GM12878 (cell line): Measurements from ENCODE around the gene SCN5A. TPM values are rescaled to one million over a fixed set of nuclear protein-coding genes. Genes with fewer than 3 reads are reported as not detected.

ENCODE experiments used
- ATAC-seq: fragments of 200-7000 bp; cut with Tn5 transposase; 3 replicates; pipeline ENCODE4 v1.9.1; 2020; ENCODE audit warnings: mild to moderate bottlenecking, moderate library complexity
- BruUV-seq: library from RNA; stranded (reverse); fragments of 400-500 nt; replicated peaks from 2 replicates; lab custom pipeline; 2021; lab: Mats Ljungman, UMichigan
- CTCF ChIA-PET: fragments of 300-600 bp; sonication (Branson Sonifier 250); formaldehyde crosslinking; extraction: SDS; loops from one replicate; lab custom pipeline; 2021; ENCODE audit warnings: inconsistent platforms; lab: Yijun Ruan, JAX
- POLR2A ChIA-PET: fragments of 350-600 bp; formaldehyde crosslinking; extraction: SDS; loops from one replicate; lab custom pipeline; 2021; ENCODE audit warnings: inconsistent platforms; lab: Charles Lee
- RAD21 ChIA-PET: fragments of 300-600 bp; sonication (Branson Sonifier 250); formaldehyde crosslinking; loops from one replicate; lab custom pipeline; 2023; ENCODE audit warnings: antibody characterized with exemption; ENCODE audit not compliant: unreplicated experiment; lab: Charles Lee
- SMC1A ChIA-PET: fragments of 300-600 bp; sonication (Branson Sonifier 250); formaldehyde crosslinking; loops from one replicate; lab custom pipeline; 2023; ENCODE audit not compliant: unreplicated experiment, uncharacterized antibody; lab: Charles Lee
- DNase-seq: peaks from one replicate; pipeline ENCODE4 v3.0.0-alpha.2; 2011; ENCODE audit warnings: low read depth, low spot score
- FAIRE-seq: peaks from 3 replicates; lab custom pipeline; 2011; peaks lifted over from hg19 to GRCh38; lab: Jason Lieb, UNC
- H2AFZ ChIP-seq: 2 replicates; pipeline ENCODE4 v1.6.0; 2011; ENCODE audit warnings: low read depth, low read length, control low read depth; ENCODE audit not compliant: control insufficient read depth
- H3K27ac ChIP-seq: 2 replicates; pipeline ENCODE4 v1.5.1; 2011; ENCODE audit warnings: control low read depth; ENCODE audit not compliant: control insufficient read depth, insufficient read depth
- H3K27me3 ChIP-seq, 2 experiments: replicated peaks in 1 of 2; 2 replicates each; pipeline versions ENCODE4 v1.6.0 to v1.6.1; 2011; ENCODE audit warnings: low read length in 1 of 2; ENCODE audit not compliant: control insufficient read depth in 2 of 2, insufficient read depth in 2 of 2
- H3K36me3 ChIP-seq, 2 experiments: 2 replicates each; pipeline ENCODE4 v1.5.1; 2011; ENCODE audit warnings: low read length in 1 of 2; ENCODE audit not compliant: control insufficient read depth in 2 of 2, insufficient read depth in 2 of 2
- H3K4me1 ChIP-seq: 2 replicates; pipeline ENCODE4 v1.6.1; 2011; ENCODE audit warnings: mild to moderate bottlenecking, low read length, moderate library complexity, mixed read lengths; ENCODE audit not compliant: control insufficient read depth, insufficient read depth
- H3K4me2 ChIP-seq: 2 replicates; pipeline ENCODE4 v1.6.0; 2011; ENCODE audit warnings: control low read depth; ENCODE audit not compliant: control insufficient read depth, insufficient read depth
- H3K4me3 ChIP-seq: fragments of 200-600 bp; sonication (generic); 2 replicates; pipeline ENCODE4 v1.5.1; 2016
- H3K79me2 ChIP-seq: 2 replicates; pipeline ENCODE4 v1.6.0; 2011; ENCODE audit warnings: low read length; ENCODE audit not compliant: control insufficient read depth, insufficient read depth
- H3K9ac ChIP-seq: 2 replicates; pipeline ENCODE4 v1.8.0; 2011; ENCODE audit warnings: low read length, control low read depth, mixed read lengths; ENCODE audit not compliant: control insufficient read depth, insufficient read depth
- H3K9me3 ChIP-seq: replicated peaks from 3 replicates; pipeline ENCODE4 v1.5.1; 2011; ENCODE audit warnings: mild to moderate bottlenecking, low read length; ENCODE audit not compliant: control insufficient read depth, insufficient read depth
- H4K20me1 ChIP-seq: 2 replicates; pipeline ENCODE4 v1.6.0; 2011; ENCODE audit not compliant: control insufficient read depth, insufficient read depth
- MTA2 ChIP-seq: fragments of 450-650 bp; IDR thresholded peaks from 2 replicates; pipeline ENCODE4 v1.6.1; 2016; ENCODE audit warnings: low read depth, mild to moderate bottlenecking, moderate library complexity
- SMARCA5 ChIP-seq: fragments of 450-650 bp; IDR thresholded peaks from 2 replicates; pipeline ENCODE4 v1.6.1; 2017; ENCODE audit warnings: mild to moderate bottlenecking
- TARDBP ChIP-seq: IDR thresholded peaks from 2 replicates; pipeline ENCODE4 v1.6.1; 2016; ENCODE audit warnings: borderline replicate concordance
- ZNF384 ChIP-seq: IDR thresholded peaks from 2 replicates; pipeline ENCODE4 v1.6.1; 2012; ENCODE audit warnings: low read depth, mild to moderate bottlenecking, low read length, improper control_type of control experiment, borderline replicate concordance
- WGBS: methylation state at CpG from one replicate; pipeline ENCODE4 v1.1.6; 2016; ENCODE audit warnings: low lambda C conversion rate; ENCODE audit not compliant: insufficient replicate concordance, insufficient coverage; ENCODE audit errors: missing lambda C conversion rate; 5-methylcytosine and 5-hydroxymethylcytosine counted together
- in situ Hi-C: fragments of 300-500 bp; cut with MboI; formaldehyde crosslinking; loops from 9 replicates; pipeline ENCODE4 v1.14.3; 2018; ENCODE audit warnings: mixed read lengths
- intact Hi-C: fragments of 100-400 bp; cut with micrococcal nuclease; formaldehyde crosslinking; loops from one replicate; pipeline ENCODE4 v1.14.2; 2022; ENCODE audit not compliant: unreplicated experiment
- polyA plus RNA-seq, 11 experiments: library from polyadenylated mRNA; depleted of rRNA in 4 of 11; unstranded in 6 of 11; stranded (reverse) in 5 of 11; fragments of >200 nt; fragmentation: Nextera tagmentation in 4 of 11; fragmentation: Illumina TruSeq in 1 of 11; extraction: Ambion mirVana in 4 of 11; extraction: Trizol in 1 of 11; gene quantifications; 1 replicate in 1 of 11; 2 replicates in 10 of 11; pipeline versions ENCODE4 v1.2.1 to v1.2.3, GENCODE V29; 2011 to 2016; ENCODE audit warnings: inconsistent platforms in 2 of 11, missing spikeins in 2 of 11, low read depth in 1 of 11
- total RNA-seq, 4 experiments: library from RNA; depleted of rRNA in 3 of 4; stranded (reverse); fragments of >200 nt in 3 of 4; fragmentation: Illumina TruSeq in 1 of 4; extraction: Trizol in 1 of 4; gene quantifications; 2 replicates each; pipeline versions ENCODE4 v1.2.1 to v1.2.3, GENCODE V29; 2013 to 2021
- TF ChIP-seq, protein P1 (sequence below): fragments of 150-350 bp; IDR thresholded peaks from 2 replicates; pipeline ENCODE4 v1.6.1; 2016; ENCODE audit warnings: low read depth, low read length
- TF ChIP-seq, protein P2 (sequence below): fragments of 450-650 bp; IDR thresholded peaks from 2 replicates; pipeline ENCODE4 v1.6.1; 2016; ENCODE audit warnings: mild to moderate bottlenecking
- TF ChIP-seq, protein P3 (sequence below): fragments of 450-650 bp; IDR thresholded peaks from 2 replicates; pipeline ENCODE4 v1.6.1; 2014; ENCODE audit warnings: mild to moderate bottlenecking

The SCN5A gene
- total and polyA plus RNA-seq, 10 of the 15 experiments (the other 5 are each of a cell fraction or from before 2014, with no cell fraction given), result not detected

DNA sequence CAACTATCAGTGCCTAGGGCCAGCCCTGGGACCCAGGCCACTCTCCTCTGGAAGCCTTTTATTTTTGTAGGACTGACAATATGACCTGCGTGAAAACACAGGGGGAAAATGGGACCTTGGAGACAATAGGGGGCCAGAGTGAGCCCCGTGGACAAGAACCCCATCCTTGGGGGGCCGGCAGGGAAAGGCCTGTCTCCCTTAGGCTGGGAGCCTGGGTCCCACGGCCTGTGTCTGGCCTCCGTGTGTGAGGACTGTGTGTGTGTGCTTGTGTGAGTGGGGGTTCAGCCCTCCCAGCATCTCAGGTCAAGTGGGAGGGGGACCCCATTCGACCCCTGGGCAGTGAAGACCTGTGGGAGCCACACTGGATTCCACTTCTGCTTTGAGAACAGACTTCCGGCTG, 100.0 kb downstream of the SCN5A start:
- DNase-seq (no peak), ATAC-seq (no peak)
- in situ Hi-C loops, result no loop called here
- SMC1A ChIA-PET, result no interaction called here
- 39% methylated on average over 7 of the region's 7 CpGs for WGBS
- Histone ChIP-seq H3K79me2 (no peaks in the 10 kb centered on the region), H3K4me1 (no peaks in the 10 kb centered on the region), H3K27ac (no peak overlapping the region), H3K9me3 (no peaks in the 10 kb centered on the region), H3K27me3 (no peaks in the 10 kb centered on the region), H3K4me2 (no peak overlapping the region), H4K20me1 (no peaks in the 10 kb centered on the region), H3K9ac (no peak overlapping the region)
- intact Hi-C loops, result no loop called here
- CTCF ChIA-PET, result no interaction called here
- no peak for TF ChIP-seq SMARCA5
- TF ChIP-seq, protein P1, sequence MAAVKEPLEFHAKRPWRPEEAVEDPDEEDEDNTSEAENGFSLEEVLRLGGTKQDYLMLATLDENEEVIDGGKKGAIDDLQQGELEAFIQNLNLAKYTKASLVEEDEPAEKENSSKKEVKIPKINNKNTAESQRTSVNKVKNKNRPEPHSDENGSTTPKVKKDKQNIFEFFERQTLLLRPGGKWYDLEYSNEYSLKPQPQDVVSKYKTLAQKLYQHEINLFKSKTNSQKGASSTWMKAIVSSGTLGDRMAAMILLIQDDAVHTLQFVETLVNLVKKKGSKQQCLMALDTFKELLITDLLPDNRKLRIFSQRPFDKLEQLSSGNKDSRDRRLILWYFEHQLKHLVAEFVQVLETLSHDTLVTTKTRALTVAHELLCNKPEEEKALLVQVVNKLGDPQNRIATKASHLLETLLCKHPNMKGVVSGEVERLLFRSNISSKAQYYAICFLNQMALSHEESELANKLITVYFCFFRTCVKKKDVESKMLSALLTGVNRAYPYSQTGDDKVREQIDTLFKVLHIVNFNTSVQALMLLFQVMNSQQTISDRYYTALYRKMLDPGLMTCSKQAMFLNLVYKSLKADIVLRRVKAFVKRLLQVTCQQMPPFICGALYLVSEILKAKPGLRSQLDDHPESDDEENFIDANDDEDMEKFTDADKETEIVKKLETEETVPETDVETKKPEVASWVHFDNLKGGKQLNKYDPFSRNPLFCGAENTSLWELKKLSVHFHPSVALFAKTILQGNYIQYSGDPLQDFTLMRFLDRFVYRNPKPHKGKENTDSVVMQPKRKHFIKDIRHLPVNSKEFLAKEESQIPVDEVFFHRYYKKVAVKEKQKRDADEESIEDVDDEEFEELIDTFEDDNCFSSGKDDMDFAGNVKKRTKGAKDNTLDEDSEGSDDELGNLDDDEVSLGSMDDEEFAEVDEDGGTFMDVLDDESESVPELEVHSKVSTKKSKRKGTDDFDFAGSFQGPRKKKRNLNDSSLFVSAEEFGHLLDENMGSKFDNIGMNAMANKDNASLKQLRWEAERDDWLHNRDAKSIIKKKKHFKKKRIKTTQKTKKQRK, result no peak
- TF ChIP-seq, protein P2, sequence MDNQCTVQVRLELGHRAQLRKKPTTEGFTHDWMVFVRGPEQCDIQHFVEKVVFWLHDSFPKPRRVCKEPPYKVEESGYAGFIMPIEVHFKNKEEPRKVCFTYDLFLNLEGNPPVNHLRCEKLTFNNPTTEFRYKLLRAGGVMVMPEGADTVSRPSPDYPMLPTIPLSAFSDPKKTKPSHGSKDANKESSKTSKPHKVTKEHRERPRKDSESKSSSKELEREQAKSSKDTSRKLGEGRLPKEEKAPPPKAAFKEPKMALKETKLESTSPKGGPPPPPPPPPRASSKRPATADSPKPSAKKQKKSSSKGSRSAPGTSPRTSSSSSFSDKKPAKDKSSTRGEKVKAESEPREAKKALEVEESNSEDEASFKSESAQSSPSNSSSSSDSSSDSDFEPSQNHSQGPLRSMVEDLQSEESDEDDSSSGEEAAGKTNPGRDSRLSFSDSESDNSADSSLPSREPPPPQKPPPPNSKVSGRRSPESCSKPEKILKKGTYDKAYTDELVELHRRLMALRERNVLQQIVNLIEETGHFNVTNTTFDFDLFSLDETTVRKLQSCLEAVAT, result no peak
- TF ChIP-seq TARDBP, result no peak
- TF ChIP-seq MTA2, result no peak
- TF ChIP-seq ZNF384, result no peak
- TF ChIP-seq, protein P3, sequence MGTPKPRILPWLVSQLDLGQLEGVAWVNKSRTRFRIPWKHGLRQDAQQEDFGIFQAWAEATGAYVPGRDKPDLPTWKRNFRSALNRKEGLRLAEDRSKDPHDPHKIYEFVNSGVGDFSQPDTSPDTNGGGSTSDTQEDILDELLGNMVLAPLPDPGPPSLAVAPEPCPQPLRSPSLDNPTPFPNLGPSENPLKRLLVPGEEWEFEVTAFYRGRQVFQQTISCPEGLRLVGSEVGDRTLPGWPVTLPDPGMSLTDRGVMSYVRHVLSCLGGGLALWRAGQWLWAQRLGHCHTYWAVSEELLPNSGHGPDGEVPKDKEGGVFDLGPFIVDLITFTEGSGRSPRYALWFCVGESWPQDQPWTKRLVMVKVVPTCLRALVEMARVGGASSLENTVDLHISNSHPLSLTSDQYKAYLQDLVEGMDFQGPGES, result no peak
- TF ChIP-seq, all 136 proteins: peak for 0
- ChIA-PET RAD21 (no interaction called here), POLR2A (interaction anchor here (0.6 kb wide), 1 partner anchor 54 kb away, joined by 6 read pairs; the partner anchor contains the start of gene EXOG)
- Histone ChIP-seq H3K4me3 (no peak overlapping the region), H3K36me3 (no peaks in the 10 kb centered on the region), H2AFZ (no peak overlapping the region)
- BruUV-seq, result no TSS peak
- no peak for FAIRE-seq
